ENCODE results near the gene IL7R. TPM values are rescaled to one million over a fixed set of nuclear protein-coding genes. Genes with fewer than 3 reads are reported as not detected.

Gene IL7R
- total and polyA plus RNA-seq, 2 of the 4 experiments (the other 2 are of a cell fraction) = 40.7 to 71.7 TPM

DNA sequence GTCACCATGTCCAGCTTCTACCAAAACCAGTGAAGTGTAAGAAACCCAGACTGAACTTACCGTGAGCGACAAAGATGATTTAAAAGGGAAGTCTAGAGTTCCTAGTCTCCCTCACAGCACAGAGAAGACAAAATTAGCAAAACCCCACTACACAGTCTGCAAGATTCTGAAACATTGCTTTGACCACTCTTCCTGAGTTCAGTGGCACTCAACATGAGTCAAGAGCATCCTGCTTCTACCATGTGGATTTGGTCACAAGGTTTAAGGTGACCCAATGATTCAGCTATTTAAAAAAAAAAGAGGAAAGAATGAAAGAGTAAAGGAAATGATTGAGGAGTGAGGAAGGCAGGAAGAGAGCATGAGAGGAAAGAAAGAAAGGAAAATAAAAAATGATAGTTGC lies 19.8 kb downstream of the IL7R start:
- Histone ChIP-seq H4K8ac (ENCODE audit: low read depth in 2 of 2, low read length in 2 of 2) (no peak overlapping the region; a peak in 1 of 4 replicates), H2BK15ac (ENCODE audit: low read depth, low read length) (no peak overlapping the region), H4K20me1 (ENCODE audit: insufficient read depth, low read length) (no peaks in the 10 kb centered on the region), H2BK5ac (ENCODE audit: low read depth, low read length, poor library complexity, severe bottlenecking) (peak overlapping the region; percentile 7), H3K14ac (replicated peaks; ENCODE audit: low read depth, low read length) (no peak overlapping the region; the same call in 1 of the 2 replicates), H4K5ac (ENCODE audit: low read depth, low read length) (peak overlapping the region; percentile 32; the same call in 1 of the 2 replicates), H3K56ac (ENCODE audit: extremely low read depth, insufficient read depth, low read length) (no peak overlapping the region), H3K18ac (ENCODE audit: low read depth, low read length) (peak overlapping the region; percentile 9; the same call in 1 of the 2 replicates), H3K9me3 (ENCODE audit: control insufficient read depth, insufficient read depth, low read length) (no peaks in the 10 kb centered on the region), H3K9ac (ENCODE audit: low read depth, low read length) (no peak overlapping the region), H3K4me1 (ENCODE audit: control insufficient read depth, insufficient read depth, low read length) (no peaks in the 10 kb centered on the region; the same call in 1 of the 2 replicates), H2AK5ac (ENCODE audit: low read depth, low read length) (no peak overlapping the region), H2BK120ac (ENCODE audit: low read depth, low read length) (no peak overlapping the region; the same call in 1 of the 2 replicates), H3K4ac (ENCODE audit: low read depth, low read length) (no peak overlapping the region), H2BK20ac (ENCODE audit: low read depth, low read length) (peak overlapping the region; percentile 0; the same call in 1 of the 2 replicates), H3K23ac (ENCODE audit: low read depth, low read length) (no peak overlapping the region), H3K9me1 (ENCODE audit: insufficient read depth, low read length) (peaks cover 3% of the 10 kb centered on the region; the same call in 1 of the 2 replicates), H3K36me3 (ENCODE audit: control insufficient read depth, insufficient read depth, low read length) (peaks cover 15% of the 10 kb centered on the region), H3K27me3 (ENCODE audit: control insufficient read depth, insufficient read depth, low read length) (no peaks in the 10 kb centered on the region), H3K4me2 (ENCODE audit: low read depth, low read length) (no peak overlapping the region), H3K27ac (ENCODE audit: insufficient read depth, low read length) (no peak overlapping the region), H3K4me3 (ENCODE audit: insufficient read depth, low read depth, low read length) (no peak overlapping the region), H2AFZ (replicated peaks; ENCODE audit: low read length, poor library complexity) (no peak overlapping the region), H2AK9ac (replicated peaks; ENCODE audit: low read depth, low read length, poor library complexity) (no peak overlapping the region), H3K79me1 (ENCODE audit: low read depth in 1 of 2, low read length in 2 of 2) (peaks cover 3 to 6% of the 10 kb centered on the region in 2 experiments; a peak in 1 of 4 replicates), H4K91ac (ENCODE audit: insufficient read depth, low read depth, low read length) (no peak overlapping the region)
- ATAC-seq (ENCODE audit: low read depth) = no peak
- peak; percentile 32 for DNase-seq
- dilution Hi-C loops (cut with HindIII; ENCODE audit: low sequenced_read_pairs, unreplicated experiment) = no loop called here
- WGBS, 2 experiments (ENCODE audit: extremely low coverage in 2 of 2, insufficient read length in 1 of 2) = no CpG with 5 or more reads among the region's 2 CpGs
- TF ChIP-seq SMC3 (IDR thresholded peaks at IDR 0.05; ENCODE audit: low read depth, low read length) (no peak), MXI1 (IDR thresholded peaks at IDR 0.05; ENCODE audit: borderline replicate concordance, low read depth, low read length) (no peak), RFX5 (IDR thresholded peaks at IDR 0.05; ENCODE audit: low read depth, low read length) (no peak), MAFK (IDR thresholded peaks at IDR 0.05; ENCODE audit: low read depth, low read length) (no peak), FOS (IDR thresholded peaks at IDR 0.05; ENCODE audit: low read depth, low read length) (no peak), RAD21 (IDR thresholded peaks at IDR 0.05; ENCODE audit: low read length) (no peak), RCOR1 (IDR thresholded peaks at IDR 0.05; ENCODE audit: insufficient replicate concordance, low read length) (no peak), BHLHE40 (IDR thresholded peaks at IDR 0.05; ENCODE audit: low read depth, low read length) (no peak), CEBPB (IDR thresholded peaks at IDR 0.05; ENCODE audit: low read depth, low read length) (no peak), CHD1 (IDR thresholded peaks at IDR 0.05; ENCODE audit: low read depth, low read length) (no peak), NFE2L2 (IDR thresholded peaks at IDR 0.05; ENCODE audit: low read depth, low read length) (no peak), MAZ (IDR thresholded peaks at IDR 0.05; ENCODE audit: borderline replicate concordance, low read depth, low read length) (no peak), POLR2A (IDR thresholded peaks at IDR 0.05; ENCODE audit: low read depth, low read length) (no peak)
- TF ChIP-seq, protein P1, sequence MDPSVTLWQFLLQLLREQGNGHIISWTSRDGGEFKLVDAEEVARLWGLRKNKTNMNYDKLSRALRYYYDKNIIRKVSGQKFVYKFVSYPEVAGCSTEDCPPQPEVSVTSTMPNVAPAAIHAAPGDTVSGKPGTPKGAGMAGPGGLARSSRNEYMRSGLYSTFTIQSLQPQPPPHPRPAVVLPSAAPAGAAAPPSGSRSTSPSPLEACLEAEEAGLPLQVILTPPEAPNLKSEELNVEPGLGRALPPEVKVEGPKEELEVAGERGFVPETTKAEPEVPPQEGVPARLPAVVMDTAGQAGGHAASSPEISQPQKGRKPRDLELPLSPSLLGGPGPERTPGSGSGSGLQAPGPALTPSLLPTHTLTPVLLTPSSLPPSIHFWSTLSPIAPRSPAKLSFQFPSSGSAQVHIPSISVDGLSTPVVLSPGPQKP (IDR thresholded peaks at IDR 0.05; ENCODE audit: borderline replicate concordance, low read depth, low read length) = no peak
- TF ChIP-seq, protein P2, sequence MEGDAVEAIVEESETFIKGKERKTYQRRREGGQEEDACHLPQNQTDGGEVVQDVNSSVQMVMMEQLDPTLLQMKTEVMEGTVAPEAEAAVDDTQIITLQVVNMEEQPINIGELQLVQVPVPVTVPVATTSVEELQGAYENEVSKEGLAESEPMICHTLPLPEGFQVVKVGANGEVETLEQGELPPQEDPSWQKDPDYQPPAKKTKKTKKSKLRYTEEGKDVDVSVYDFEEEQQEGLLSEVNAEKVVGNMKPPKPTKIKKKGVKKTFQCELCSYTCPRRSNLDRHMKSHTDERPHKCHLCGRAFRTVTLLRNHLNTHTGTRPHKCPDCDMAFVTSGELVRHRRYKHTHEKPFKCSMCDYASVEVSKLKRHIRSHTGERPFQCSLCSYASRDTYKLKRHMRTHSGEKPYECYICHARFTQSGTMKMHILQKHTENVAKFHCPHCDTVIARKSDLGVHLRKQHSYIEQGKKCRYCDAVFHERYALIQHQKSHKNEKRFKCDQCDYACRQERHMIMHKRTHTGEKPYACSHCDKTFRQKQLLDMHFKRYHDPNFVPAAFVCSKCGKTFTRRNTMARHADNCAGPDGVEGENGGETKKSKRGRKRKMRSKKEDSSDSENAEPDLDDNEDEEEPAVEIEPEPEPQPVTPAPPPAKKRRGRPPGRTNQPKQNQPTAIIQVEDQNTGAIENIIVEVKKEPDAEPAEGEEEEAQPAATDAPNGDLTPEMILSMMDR (conservative IDR thresholded peaks at IDR 0.05; ENCODE audit: low read depth, low read length) = no peak
- TF ChIP-seq, protein P3, sequence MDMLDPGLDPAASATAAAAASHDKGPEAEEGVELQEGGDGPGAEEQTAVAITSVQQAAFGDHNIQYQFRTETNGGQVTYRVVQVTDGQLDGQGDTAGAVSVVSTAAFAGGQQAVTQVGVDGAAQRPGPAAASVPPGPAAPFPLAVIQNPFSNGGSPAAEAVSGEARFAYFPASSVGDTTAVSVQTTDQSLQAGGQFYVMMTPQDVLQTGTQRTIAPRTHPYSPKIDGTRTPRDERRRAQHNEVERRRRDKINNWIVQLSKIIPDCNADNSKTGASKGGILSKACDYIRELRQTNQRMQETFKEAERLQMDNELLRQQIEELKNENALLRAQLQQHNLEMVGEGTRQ (IDR thresholded peaks at IDR 0.05; ENCODE audit: low read depth, low read length) = no peak
- no TSS peak for BruUV-seq (replicated peaks)
- intact Hi-C loops (cut with micrococcal nuclease) = no loop called here
- CTCF ChIA-PET = no interaction called here
- POLR2A ChIA-PET (ENCODE audit: unreplicated experiment) = no interaction called here
- in situ Hi-C loops (cut with MboI; ENCODE audit: low sequenced_read_pairs) = no loop called here
